NCI-H2227 (cell line): ENCODE data around the gene IGFALS.

Experiments used
- DNase-seq: peaks from one replicate; lab custom pipeline; 2025; ENCODE audit not compliant: unreplicated experiment; lab: John Stamatoyannopoulos, UW

IGFALS gene

GRCh38 chr16:1767116-1767994 is 26.1 kb downstream of the IGFALS start:
- no peak for DNase-seq

DNA sequence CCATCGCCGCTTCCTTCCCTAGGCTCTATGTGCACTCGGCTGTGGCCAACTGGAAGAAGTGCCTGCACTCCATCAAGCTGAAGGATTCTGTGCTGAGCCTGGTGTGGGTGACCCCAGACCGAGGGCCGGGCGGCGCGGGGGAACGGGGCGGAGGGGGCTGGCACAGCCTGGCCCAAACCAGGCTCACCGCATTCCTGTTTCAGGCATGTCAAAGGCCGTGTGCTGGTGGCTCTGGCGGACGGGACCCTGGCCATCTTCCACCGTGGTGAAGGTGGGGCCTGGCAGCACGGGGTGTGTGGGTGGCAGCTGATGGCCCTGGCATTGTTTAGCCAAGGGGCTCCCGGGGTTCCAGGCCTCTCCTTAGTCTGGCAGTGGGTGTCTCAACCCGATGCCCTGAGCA is 26.8 kb downstream of the IGFALS start:
- DNase-seq, result no peak

DNA sequence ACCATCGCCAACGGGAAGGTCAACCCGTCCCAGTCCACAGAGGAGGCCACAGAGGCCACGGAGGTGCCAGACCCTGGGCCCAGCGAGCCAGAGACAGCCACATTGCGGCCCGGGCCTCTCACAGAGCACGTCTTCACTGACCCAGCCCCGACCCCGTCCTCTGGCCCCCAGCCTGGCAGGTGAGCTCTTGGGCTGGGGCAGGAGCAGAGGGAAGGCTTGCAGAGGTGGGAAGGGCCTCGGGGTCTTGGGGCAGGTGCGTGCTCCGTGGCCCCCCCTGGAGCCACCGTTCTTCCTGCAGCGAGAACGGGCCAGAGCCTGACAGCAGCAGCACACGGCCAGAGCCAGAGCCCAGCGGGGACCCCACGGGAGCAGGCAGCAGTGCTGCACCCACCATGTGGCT is 27.3 kb downstream of the IGFALS start:
- no peak for DNase-seq

DNA sequence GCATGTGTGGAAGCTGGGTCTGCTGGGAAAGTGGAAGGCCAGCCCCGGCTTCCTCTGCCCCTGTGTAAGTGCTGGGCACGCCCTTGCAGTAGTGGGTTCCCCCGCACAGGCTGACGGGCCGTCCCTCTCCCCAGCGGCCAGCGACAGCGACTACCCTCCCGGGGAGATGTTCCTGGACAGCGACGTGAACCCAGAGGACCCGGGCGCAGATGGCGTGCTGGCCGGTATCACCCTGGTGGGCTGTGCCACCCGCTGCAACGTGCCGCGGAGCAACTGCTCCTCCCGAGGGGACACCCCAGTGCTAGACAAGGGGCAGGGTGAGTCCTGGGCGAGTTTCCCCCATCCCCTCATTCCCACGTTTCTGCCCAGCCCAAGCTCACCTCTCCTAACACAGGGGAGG is 27.7 kb downstream of the IGFALS start:
- DNase-seq, result no peak

- no peak for DNase-seq
Measured at GRCh38 chr16:1764971-1765370, 28.5 kb downstream of the IGFALS start.

DNA sequence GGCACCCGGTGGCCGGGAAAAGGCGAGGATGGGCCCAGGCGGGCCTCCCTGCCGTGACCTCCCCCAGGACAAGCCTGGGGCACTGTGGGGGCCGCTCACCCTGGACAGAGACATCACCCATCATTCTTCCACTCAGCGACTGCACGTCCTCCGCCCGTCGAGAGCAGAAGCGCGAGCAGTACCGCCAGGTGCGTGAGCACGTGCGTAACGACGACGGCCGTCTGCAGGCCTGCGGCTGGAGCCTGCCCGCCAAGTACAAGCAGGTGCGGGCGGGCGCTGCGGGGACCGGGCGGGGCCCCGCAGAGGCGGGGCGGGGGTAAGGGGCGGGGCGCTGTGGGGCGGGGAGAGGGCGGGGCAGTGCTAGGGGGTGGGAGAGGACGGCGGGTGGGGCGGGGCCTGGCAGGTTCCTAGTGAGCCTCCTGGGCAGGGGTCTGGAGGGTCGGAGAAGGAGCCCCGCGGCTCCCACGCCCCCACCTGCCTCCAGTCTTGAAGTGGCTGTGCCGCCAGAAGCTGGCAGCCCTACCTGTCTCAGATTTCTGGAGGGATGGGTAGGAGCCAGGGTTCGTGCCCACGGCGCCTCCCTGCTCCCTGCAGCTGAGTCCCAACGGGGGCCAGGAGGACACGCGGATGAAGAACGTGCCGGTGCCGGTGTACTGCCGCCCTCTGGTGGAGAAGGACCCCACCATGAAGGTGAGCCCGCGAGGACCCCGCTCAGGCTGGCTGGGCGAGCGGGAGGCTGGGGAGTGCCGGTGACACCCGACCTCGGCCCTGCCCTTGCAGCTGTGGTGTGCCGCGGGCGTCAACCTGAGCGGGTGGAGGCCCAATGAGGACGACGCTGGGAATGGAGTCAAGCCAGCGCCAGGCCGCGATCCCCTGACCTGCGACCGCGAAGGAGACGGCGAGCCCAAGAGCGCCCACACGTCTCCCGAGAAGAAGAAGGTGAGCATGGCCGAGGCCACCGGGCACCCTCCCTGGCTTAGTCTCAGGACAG is 29.7 kb downstream of the IGFALS start:
- no peak for DNase-seq

- DNase-seq, result no peak
Measured at GRCh38 chr16:1762879-1763520, 30.5 kb downstream of the IGFALS start.

- DNase-seq, result no peak
Measured at GRCh38 chr16:1762196-1762878, 31.2 kb downstream of the IGFALS start.

DNA sequence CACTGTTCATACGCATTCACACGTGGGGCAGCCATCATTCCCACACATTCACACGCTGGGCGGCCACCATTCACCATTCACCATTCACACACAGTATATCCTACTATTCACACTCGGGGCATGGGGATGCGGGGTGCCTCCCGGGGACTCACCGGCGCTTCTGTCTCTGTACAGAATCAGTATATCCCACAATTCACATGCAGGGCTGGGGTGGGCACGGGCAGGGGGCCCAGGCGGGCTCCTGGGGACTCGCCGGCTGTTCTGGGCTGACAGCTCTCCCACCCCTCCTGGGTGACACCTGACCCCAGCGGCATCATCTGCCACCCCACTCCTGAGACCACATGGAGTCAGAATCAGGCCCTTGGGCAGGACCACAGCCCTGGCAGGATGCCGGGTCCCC is 31.8 kb downstream of the IGFALS start:
- no peak for DNase-seq

DNA sequence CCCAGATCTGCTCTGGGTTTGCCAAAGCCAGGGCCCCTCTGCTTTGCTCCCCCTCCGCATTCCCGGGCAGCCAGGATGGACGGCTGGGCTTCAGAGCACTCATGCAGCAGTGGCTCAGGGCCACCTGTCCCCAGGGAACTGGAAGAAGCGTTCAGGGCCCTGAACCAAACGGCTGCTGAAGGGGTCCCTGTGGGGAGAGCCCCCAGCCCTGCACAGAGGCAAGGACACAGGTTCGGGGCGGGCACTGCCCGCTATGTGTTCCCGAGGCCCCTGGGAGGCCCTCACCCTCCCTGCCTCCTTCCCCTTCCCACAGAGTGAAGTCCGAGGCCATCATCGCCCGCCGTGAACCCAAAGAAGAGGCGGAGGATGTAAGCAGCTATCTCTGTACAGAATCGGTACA is 32.6 kb downstream of the IGFALS start:
- DNase-seq, result no peak

DNA sequence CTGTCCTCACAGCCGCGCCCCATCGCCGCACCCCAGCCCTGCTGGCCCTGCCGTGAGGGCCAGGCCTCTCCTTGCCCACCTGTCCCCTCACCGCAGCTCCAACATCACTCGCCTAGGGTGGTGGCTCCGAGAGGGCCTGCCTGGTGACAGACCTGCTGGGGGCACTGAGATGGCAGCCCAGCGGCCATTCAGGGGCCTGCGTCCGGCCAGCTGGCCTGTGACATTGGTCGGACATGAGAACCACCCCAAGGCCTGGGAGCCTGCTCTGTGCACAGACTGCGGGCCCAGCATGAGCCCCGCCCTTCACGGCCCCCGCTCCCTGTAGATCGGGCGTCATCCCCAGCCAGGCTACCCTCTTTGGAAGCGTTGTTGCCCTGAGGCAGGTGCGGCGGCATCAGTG is 34.0 kb downstream of the IGFALS start:
- no peak for DNase-seq

DNA sequence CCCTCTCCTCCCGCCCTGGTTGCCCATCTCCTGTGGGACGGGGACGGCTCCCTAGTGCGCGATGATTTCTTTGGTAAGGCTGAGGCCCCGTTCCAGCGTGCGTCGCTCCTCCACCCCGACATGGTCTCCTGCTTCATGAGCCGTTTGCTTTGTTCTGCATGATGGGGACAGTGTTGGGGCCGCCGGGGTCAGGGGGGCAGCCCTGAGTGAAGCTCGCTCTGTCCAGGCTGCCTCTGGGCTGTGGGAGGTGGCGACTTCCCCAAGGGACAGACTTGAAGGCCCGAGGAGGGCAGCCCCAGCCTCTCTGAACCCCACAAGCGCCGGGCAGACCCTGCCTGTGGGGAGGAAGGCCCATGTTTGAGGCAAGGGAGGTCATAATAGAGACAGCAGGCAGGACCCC is 34.6 kb downstream of the IGFALS start:
- no peak for DNase-seq

DNA sequence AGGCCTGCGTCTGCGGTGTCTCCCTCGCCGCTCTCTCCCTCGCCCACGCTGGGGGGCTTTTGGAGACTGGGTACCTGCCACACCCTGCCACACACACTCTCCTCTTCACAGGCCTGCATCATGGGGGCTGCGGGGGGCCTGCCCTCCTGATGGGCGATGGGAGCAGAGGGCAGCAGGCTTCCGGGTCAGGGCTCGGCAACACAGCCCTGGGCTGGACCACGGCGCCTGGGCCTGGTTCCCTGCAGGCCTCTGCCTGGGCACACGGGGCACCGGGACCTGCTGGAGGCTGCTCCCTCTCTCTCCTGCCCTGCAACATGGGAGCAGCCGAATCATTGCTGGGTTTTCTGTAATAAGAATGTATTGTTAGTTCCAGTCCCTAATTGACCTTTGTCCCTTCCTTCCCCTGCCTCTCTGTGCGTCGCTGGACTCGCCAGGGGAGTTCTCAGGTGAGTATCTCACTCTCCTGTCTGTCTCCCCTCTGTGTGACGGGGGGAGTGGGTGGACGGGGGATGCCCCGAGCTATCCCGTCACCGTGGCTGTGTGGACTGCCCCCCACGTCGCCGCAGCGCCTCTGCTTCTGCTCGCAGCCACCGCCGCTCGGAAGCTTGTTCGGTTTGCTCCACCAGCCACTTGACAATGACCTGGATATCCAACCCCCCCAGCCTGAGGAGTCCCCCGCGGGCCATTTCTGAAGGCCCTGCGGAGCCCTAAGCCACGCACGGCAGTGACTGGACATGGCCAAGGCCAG is 35.6 kb downstream of the IGFALS start:
- DNase-seq, result no peak

DNA sequence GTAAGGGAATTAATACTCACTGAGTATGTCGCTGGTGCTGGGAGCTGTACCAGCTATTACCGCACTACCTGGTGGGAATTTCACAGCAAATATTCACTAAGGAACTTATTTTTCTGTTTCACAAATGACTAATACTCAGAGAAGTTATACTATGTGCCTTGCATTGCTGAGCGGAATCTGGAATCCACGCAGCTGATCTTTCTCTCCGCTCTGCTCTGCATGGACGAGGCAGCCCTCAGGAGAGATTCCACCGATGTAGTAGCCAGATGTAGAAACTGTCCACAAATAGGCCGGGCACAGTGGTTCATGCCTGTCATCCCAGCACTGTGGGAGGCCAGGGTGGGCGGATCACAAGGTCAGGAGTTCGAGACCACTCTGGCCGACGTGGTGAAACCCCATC is 39.3 kb downstream of the IGFALS start:
- DNase-seq, result no peak

DNA sequence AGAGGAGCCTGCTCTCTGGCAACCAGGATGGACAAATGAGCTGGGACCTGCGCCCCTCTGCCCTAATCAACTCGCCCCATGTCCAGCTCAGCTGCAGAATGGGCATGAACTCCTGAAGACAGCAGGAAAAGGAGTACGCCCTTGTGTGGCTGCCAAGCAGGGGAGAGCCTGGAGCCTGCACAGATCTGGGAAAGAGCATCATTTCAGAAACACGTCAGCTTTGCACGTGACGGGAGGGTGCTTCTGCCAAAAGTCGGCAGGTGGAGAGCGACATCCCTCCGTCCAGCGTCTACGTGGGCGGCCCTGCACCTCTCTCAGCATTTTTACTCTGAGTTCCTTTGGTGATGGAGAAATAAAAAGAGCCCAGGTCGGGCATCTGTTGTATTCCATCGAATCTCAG is 40.7 kb downstream of the IGFALS start:
- no peak for DNase-seq

DNA sequence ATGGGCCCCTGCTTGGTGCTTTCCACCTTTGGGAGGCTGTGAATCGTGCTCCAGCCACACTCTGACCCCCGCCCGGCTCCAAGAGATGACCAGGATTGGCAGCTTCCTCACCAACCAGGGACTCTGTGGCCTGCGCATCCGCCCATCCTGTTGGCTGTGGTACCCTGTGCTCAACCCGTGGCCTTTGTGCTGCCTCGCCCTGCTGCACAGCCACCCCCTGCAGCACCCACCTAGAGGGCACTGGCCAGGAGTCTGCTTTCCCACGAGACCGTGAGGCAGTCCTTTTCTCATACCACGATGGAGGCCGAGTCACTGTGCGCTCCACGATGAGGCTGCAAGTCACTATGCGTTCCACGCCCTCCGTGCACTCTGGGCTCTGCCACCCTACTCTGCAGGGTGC is 41.6 kb downstream of the IGFALS start:
- DNase-seq, result no peak

DNA sequence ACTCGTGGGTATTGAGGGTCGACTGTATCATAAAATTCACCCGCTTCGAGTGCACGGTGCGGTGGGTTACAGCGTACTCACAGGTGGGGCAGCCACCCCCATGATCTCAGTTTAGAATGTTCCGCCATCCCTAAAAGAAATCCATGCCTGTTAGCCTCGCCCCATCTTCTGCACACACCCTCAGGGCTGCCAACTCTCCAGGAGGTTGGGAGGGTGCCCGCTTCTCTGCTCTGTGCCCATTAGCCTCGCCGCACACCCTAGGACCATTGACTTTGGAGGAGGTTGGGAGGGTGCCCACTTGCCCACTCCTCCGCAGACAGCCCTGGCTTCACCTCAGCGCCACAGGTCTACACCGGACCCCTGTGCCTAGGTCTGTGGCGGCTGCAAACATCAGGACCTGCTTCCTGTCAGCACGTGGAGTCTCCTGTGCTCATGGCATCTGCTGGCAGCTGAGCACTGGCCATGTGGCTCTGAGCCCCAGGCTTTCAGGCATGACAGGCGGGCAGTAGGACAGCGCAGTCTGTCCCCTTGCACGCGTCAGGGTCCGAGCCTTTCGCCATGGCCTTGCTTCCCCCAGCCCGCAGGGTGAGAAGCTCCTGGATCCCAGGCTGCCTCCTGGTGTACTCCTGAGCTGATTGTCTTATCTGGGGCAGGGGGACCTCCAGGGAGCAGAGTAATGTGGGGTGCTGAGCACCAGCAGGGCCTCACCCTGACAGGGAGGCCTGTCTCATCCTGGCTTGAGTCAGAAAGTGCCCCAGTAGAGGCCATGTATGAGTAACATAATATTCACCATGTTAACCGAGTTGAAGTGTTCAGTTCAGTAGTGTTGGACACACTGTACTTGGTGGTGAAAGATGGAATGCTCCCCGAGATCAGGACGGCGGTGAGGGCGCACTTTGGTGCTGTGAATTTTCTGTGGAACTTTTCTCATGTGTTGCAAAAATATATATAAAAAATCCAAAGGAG is 44.1 kb downstream of the IGFALS start:
- DNase-seq, result no peak

- no peak for DNase-seq
Measured at GRCh38 chr16:1747934-1748333, 45.6 kb downstream of the IGFALS start.

DNA sequence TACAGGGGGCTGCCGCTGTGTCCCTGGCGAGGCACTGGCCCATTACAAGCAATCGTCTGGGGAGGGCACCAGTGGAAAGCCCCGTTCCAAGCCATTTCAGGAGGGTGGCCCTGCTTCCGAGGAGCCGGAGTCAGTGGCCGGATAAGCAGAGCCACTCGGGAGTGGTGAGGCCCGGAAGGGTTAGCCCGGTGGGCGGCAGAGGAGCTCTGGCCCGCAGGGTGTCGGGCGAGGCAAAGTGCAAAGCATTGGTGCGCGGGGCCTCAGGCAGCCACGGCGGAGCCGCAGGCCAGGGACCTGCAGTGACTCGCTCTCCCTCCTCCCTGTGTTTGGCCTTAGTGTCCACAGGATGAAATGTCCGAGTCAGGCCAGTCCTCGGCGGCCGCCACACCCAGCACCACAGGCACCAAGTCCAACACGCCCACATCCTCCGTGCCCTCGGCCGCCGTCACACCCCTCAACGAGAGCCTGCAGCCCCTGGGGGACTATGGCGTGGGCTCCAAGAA is 46.8 kb downstream of the IGFALS start:
- no peak for DNase-seq
